ENCODE results near the gene EPB41L2.

The EPB41L2 gene

DNA sequence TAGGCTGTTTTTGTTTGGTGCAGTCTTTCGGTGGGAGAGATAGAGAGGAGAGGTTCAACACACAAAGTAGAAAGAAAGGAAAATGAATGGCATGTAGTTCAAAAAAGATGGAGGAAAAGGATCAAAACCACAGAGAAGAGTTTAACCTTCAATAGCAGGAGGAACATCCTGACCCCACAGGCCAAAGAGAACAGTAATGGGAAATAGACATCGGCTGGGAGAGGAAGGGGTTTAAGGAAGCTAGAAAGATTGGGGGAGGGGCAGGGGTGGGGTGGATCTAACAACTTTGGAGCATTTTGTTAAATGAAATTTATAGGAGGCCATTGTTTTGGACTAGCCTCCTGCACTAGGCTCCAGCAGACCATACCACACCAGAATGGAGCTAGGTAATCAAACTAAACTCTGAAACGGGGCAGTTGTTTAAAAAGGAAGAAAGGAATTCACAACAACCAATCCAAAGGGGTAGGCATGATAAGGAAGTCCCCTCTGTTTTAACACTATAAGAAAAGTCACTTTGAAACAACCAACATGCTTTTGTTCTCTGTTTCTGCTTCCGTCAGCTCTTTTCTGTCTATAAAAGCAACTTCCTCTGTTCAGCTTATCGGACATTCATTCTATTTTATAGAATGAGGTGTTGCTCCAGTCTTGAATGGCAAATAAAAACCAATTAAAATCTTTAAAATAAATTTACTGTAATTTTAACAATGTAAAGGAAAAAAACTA, 82.6 kb downstream of the EPB41L2 start:
- TF ChIP-seq, protein P1, sequence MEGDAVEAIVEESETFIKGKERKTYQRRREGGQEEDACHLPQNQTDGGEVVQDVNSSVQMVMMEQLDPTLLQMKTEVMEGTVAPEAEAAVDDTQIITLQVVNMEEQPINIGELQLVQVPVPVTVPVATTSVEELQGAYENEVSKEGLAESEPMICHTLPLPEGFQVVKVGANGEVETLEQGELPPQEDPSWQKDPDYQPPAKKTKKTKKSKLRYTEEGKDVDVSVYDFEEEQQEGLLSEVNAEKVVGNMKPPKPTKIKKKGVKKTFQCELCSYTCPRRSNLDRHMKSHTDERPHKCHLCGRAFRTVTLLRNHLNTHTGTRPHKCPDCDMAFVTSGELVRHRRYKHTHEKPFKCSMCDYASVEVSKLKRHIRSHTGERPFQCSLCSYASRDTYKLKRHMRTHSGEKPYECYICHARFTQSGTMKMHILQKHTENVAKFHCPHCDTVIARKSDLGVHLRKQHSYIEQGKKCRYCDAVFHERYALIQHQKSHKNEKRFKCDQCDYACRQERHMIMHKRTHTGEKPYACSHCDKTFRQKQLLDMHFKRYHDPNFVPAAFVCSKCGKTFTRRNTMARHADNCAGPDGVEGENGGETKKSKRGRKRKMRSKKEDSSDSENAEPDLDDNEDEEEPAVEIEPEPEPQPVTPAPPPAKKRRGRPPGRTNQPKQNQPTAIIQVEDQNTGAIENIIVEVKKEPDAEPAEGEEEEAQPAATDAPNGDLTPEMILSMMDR (IDR thresholded peaks at IDR 0.05; ENCODE audit: borderline replicate concordance, insufficient read depth, low read depth, low read length): no peak
- H3K4me3 ChIP-seq (ENCODE audit: low read depth, low read length): no peak overlapping the region

DNA sequence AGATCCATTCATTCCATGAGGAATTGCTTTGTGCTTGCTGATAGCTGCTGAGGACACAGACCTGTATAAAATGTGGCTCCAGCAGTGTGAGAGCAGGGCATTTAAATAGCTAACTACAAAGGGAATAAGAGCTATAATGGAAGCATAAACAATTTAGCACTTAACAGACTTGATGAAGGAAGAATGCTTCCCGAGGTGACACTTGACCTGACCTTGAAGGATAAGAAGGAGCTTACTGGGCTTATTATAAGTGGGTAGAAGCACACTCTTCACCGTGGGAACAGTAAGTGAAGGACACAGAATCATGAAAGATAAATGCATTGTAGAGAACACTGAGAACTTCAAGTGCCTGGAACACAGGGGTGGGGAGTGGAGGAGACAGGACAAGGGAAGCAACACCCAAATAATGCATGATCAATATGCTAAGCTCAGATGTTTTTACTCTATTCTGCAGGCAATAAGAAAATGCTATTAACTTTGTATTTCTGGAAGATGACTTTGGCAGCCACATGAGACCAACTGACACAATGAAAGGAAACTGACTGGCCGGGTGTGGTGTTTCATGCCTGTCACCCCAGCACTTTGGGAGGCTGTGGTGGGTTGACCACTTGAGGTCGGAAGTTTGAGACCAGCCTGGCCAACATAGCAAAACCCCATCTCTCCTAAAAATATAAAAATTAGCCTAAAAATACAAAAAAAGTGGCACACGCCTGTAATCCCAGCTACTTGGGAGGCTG, 84.2 kb downstream of the EPB41L2 start:
- TF ChIP-seq, protein P1 (IDR thresholded peaks at IDR 0.05; ENCODE audit: borderline replicate concordance, insufficient read depth, low read depth, low read length): no peak
- no peak overlapping the region for H3K4me3 ChIP-seq (ENCODE audit: low read depth, low read length)

DNA sequence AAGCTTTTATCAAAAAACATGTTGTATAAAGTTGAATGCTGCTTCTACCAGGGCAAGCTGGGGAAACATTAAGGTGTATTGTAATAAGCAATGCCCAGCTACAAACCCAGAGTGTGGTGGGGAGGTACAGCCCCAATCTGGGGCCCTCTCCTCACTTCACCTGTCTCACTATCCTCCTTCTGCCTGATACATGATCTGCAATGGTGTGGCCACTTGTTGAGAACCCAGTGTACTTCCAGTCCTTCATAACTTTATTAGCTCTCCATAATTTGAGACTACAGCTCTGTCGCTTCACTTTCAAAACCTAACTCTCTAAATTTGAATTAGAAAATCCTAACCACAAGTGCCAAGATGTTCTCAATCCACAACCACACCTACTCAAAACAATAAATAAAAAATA, 84.9 kb downstream of the EPB41L2 start:
- H3K4me3 ChIP-seq (ENCODE audit: low read depth, low read length): no peak overlapping the region
- TF ChIP-seq, protein P1 (IDR thresholded peaks at IDR 0.05; ENCODE audit: borderline replicate concordance, insufficient read depth, low read depth, low read length): no peak

DNA sequence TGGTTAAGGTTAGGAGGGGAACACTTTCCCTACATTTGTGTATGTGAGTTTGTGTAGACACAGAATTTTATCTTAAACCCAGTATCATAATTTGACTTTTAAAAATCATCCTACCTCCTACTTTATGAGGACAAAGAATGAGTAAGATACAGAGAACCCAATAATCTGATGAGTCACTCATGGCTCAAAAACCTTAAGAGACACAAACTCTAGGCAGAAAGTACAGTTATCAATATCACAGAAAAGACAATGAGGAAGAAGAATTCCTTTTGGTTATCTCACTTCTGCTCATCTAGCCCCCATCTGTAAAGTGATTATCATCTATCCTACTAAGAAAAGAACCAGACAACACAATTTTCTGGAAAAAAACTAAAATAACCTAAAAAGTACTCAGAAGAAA, 87.7 kb downstream of the EPB41L2 start:
- H3K4me3 ChIP-seq (ENCODE audit: low read depth, low read length): no peak overlapping the region
- TF ChIP-seq, protein P1 (IDR thresholded peaks at IDR 0.05; ENCODE audit: borderline replicate concordance, insufficient read depth, low read depth, low read length): no peak

DNA sequence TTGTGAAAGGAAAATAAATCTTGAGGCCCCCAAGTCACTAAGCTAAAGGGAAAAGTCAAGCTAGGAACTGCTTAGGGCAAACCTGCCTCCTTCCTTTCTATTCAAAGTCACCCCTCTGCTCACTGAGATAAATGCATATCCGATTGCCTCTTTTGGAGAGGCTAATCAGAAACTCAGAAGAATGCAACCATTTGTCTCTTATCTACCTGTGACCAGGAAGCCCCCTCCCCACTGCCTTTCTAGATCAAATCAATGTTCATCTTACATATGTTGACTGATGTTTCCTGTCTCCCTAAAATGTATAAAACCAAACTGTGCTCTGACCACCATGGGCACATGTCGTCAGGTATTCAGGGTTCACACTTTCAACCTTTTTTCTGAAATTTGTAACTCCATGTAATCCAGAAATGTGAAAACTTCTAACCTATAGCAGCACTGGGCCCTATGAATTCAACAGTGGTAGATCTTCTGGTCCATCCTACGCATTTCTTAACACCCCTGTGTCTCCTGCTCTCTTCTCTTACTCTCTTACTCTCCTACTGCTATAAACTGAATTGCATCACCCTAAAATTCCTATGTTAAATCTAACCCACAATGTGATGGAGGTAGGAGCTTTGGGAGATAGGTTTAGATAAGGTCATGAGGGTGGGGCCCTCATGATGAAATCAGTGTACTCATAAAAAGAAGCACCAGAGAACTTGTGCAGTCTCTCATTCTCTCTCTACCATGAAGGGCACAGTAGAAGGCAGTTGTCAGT, 89.3 kb downstream of the EPB41L2 start:
- TF ChIP-seq, protein P1 (IDR thresholded peaks at IDR 0.05; ENCODE audit: borderline replicate concordance, insufficient read depth, low read depth, low read length): no peak
- no peak overlapping the region for H3K4me3 ChIP-seq (ENCODE audit: low read depth, low read length)

DNA sequence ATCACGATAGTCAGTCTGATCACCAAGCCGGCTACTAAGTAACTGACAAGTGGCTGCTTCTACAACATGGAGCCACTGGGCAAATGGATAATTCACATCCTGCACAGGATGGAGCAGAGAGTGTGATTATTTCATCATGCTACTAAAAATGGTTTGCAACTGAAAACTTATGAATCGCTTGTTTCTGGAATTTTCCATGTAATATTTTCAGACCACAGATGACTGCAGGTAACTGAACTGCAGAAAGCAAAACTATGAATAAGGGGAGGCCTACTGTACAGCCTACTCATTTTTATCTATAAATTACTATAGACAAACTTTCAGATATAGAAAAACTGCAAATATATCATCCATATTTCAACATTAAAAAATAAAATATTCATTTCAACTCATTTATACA, 91.5 kb downstream of the EPB41L2 start:
- H3K4me3 ChIP-seq (ENCODE audit: low read depth, low read length): no peak overlapping the region
- TF ChIP-seq, protein P1 (IDR thresholded peaks at IDR 0.05; ENCODE audit: borderline replicate concordance, insufficient read depth, low read depth, low read length): no peak

Data from GM12875 (cell line).